NCI-H345 treated with DMSO at 0.1 percent for 48 hours (cell line): ENCODE measurements around the gene KIF21B.
A peak's percentile ranks its signal among the peaks of the same experiment; 100 is the strongest.

Source experiments
- DNase-seq: peaks from one replicate; lab custom pipeline; 2025; ENCODE audit not compliant: unreplicated experiment; lab: John Stamatoyannopoulos, UW

The KIF21B gene

DNA sequence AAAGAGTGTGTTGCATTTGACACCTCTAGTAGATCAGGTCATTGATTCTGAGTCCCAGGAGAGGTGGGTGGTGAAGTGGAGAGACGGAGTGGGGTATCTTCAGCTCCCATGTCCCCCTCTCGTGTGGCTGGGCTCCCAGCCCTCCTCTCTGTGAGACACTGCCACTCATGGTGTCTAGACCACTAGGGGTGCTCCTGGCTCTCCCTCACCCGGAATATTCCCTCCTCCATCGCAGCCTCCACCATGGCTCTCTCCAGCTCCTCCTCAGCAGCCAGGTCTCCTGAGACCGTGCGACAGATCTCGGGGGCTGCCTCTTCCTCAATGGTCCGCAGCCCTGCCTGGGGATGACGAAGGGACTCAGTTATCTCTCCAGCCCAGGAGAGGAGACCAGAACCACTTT lies 20.6 kb upstream of the KIF21B start:
- no peak for DNase-seq

DNA sequence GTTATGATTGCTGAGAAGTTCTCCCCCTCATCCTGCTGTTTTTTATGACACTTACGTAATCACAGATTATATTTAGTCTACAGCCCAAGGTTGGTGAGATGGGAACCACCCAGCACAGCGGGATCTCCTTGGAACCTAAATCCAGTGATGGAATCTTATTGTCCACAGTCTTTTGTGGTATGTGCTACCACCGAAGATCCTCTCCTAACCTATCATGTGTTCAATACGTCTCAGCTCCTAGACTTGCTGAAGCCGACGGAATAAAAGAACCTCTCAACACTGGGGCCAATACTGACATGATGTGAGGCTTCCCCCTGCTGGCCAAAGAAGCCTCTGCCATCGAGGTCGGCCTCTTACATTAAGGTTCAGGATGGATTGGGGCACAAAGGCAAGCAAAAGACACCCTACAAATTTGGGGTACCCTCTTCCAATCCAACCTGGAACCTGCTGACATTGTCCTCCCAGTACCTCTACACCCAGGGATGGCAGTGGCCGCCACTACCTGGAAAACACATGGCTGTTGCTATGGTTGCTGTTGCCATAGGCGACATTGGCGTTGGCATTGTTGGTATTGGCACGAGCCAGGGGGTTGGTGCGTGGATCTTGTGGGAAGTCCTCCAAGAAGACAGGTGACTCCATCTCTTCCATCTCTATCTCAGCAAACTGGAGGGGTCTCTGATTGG lies 19.4 kb upstream of the KIF21B start:
- peak; percentile 28 for DNase-seq

DNA sequence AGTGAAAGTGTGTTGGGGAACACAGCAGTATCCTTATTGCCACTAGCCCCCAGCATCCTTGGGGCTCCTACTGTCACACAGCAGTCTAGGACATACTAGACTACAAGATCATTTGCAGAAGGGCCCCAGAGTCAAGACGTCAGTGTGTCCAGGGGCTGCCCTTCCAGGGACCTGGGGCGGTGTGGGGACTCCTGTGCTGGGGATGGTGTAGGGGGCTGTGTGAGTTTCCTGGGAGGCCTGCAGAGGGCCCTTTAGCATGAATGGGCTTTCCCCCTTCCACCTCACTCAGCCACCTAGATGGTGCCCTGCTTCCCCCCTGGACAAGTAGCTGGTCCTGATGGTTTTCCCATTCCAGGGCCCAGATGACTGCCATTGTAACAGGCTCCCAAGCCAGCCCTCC lies 17.5 kb upstream of the KIF21B start:
- no peak for DNase-seq

DNA sequence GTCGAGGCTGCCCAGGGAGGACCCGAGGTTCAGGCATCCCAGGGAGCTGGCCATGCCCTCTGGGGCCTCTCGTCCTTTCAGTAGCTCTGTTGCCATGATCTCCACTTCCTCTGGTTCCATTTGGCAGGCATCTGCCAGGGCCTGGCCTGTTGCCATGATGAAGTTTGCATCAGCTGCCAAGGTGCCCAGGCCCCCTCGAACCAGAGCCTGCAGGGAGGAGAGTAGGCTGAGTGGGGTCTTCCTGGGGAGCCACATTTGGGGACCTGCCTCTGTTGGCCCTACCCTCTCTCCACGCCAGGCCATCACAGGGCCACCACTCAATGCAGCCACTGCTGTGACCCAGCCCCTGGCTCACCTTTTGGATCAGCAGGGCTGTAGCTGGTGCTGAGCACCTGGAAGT lies 16.4 kb upstream of the KIF21B start:
- DNase-seq: no peak

DNA sequence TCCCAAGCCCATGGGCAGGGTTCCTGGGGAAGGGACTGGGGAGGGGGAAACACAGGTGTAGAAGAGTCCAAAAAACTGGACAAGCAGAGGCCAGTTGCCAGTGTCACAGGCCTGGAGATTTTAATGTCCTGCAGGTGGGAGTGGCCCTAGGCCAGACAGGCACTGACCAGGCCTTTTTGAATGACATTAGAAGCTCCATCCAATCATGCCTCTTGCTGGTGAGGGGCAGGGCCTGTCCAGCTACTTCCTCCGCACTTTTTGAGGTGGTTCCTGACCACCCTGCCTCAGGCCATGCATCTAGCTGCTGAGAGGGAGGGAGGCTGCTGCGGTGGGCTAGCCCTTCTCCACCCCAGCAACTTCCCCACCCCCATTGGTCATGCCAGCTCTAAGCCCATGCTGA lies 15.9 kb upstream of the KIF21B start:
- no peak for DNase-seq

DNA sequence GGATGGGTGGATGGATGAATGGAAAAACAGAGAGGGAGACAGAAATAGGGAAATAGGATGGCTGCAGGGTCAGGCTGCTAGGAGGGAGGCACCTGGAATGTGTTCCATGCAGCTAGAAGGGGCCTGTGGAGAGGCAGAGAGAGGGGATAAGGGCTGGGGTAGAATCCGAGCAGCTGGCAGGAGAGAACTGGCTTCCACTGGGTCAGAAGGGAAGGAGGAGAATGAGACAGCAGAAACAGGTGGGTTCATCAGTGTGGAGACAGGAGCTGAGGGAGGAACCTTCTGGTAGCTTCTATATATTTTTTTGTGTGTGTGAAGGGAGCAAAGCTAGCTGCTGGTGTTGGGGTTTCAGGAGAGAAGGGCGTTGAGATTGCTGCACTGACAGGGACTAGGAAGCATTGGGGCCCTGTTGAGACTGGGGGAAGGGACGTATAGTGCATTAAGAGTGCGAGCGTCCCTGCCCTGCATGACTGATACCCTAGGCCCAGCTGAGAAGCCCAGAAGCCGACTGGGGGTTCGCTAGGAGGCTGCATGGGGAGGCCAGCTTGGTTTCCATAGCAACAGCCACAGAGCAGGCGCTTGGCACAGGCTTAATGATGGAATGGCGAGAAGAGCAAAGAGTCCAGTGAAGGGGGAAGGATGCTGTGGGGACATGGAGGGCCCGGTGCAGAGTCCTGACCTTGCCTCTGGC lies 14.8 kb upstream of the KIF21B start:
- no peak for DNase-seq

DNA sequence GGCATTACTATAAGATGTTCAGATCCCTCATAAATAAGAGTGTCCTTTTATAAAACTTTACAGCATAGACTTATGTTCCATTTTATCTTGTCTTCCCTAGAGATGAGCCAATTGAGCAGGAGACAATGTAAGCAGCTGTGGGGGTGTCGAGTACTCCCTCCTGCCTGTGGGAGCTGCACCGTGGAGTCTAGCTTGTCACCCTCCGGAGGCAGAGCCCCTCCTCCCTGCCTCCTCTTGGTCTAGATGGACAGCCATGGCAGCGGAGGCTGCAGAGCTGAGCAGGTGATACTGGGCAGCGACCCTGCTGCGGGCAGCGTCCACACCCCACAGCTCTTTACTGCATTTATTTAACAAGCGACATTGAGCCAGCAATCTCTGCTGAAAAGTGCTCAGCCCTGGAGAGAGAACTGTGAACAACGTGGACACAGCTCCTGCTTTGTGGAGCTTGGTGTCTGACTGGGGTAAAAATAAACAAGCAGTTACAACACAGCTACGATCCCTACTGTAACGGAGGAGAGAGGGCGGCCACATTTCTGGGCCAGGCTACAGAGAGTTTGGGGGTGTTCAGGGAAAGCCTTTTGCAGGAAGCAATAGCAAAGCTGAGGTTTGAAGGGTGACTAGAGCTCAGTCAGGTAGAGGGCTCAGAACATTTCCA lies 12.8 kb upstream of the KIF21B start:
- DNase-seq: no peak

DNA sequence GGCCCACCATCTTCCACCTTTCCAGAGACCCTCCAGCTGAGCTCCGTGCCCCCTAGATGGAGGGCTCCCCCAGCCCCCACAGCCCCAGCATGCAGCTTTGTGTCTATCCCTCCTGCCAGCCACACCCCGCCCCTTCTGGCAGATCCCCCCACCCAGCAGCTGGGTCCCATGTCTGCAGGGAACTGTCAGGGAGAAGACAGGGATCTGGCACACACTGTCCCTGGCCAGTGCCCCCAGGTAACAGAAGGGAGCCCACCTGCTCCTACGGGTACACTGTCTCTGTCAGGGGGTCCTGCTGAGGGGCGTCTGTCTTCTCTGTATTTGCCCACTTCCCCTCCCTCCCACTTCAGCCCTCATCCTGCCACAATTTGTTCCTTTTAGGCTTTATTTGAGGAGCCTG lies 11.2 kb upstream of the KIF21B start:
- no peak for DNase-seq

DNA sequence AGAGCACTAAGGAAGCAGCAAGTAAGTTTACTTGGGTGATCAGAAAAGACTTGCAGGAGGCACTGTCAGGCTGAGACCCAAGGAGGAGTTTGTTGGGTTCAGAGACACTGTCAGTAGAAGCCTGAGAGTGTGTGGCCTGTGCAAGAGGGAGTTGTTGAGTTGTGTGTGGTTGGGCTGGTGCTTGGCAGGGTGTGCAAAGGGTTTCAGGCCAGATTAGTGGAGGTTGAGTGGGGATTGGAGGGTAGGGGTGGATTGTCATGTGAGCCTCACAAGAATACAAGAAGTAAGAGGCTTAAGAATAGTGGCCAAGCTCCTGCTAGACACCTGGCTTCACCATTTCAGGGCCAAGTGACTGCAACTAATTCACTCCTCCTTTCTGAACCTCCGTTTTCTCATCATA lies 8.9 kb upstream of the KIF21B start:
- no peak for DNase-seq

DNA sequence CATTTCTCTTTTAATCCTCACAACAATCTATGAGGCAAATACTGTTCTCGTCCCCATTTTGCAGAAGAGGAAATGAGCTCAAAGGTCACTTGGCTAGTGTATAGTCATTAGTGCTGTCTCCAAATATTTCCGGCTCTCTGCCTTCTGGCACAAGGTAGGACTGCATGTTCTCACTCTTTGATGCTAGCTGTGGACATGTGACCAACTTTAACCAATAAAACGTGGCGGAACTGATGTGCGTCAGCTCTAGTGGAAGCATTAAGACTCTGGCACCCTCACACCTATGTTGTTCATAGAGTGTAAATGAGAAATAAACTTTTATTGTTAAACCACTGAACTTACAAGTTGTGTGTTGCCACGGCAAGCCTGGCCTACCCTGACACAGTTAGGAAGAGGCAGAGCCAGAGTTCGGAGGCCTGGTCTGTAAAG lies 5.0 kb upstream of the KIF21B start:
- DNase-seq: no peak

DNA sequence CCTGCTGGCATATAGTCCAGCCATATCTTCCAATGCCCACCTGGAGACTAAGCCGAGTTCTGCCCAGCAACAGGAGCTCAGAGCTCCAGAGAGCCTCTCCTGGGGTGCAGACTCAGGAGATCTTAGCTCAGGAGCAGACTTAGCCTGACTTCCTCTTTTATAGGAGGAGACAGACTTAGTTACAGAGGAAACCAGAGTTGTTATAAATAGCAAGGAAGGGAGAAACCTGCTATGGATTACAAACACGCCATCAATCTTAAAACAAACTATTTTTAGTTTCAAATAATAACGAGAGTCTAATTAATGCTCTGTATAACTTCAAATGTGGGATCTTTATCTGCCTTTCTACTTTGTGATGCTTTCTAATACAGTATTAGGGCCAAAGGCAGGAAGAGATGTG lies 3.3 kb upstream of the KIF21B start:
- DNase-seq: no peak

DNA sequence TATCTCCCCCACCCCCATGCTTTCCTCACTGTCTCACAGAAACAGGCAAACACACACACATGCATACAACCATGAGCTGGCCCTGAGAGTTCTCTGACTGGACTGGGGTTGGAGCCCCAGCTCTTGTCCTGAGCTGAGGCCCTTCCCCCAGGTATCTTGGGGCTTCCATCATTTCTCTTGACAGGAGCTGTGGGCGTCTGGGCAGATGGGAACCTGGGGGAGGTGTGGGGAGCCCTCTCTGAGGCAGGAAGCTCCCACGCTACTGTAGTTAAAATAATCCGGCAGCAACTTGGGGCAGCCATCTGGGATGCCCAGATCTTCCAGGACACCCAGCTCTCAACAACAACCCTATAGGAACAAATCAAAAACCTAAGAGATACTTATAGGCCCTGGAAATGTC lies 2.7 kb upstream of the KIF21B start:
- no peak for DNase-seq

DNA sequence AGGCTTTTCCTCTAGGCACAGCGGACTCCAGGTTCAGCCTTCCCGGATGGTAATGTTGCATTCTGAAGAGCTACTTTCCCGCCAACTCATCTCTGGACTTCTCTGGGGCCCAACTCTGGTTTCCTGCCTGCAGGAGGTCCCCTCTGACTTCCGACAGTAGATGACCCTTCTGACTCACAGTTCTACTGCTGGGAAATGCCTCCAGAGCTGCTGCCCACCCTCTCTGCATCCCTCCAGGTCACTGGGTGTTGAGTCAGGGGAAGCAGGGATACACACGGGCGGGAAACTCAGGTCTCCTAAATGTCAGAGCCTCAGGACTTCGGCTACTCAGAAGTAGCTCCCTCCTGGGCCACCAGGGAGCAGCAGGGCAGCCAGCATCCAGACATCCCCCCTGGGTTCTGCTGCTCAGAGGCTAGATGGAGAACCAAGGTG lies 2.1 kb upstream of the KIF21B start:
- no peak for DNase-seq

DNA sequence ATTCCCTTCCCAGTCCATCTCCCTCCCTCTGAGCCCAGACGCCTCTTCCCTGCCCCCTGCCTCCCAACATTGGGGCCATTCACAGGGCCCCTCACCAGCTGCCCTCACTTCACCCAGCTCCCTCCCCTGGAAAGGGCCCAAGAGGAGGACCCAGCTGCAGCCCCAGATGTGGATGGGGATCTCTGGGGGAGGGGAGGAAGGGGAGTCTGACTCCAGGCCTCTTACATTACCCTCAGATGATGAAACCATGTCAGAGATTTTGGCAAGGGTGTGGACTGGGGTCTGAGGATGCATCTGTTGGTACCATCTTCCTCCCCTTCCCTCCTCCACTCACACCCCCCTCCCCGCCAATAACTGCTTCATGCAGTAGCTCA lies 1.1 kb upstream of the KIF21B start:
- DNase-seq: no peak

DNA sequence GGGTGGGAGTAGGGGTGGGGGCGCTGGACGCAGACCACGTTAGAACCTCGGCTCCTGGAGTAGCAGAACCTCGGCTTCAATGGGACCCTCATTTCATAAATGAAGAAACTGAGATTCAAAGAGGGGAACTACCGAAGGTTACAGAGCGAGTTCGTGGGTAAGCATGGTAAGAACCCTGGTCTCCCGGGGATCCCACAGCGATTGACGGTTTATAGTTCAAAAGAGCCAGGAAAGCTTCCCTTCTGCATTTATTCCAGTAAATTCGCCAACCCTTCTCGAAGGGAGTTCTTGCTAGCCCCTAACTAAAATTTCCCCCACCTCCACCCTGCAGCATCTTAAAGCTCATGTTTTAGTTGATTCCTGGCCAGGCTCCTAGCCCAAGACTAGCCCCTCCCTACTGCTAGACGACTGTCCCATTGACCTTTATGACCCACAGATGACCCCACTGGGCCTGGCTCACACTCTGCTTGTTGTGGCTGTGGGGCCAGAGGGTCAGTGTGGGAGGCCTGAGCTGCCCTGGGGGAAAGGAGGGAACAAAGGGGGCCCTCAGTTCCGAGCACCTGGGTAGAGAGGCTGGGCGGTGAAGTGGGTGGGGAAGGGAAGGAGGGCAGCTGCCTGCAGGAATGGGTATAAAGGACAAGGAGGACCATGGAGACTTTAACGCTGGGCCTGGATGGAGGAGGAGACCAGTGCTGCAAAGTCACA lies 558 bp upstream of the KIF21B start:
- DNase-seq: no peak

DNA sequence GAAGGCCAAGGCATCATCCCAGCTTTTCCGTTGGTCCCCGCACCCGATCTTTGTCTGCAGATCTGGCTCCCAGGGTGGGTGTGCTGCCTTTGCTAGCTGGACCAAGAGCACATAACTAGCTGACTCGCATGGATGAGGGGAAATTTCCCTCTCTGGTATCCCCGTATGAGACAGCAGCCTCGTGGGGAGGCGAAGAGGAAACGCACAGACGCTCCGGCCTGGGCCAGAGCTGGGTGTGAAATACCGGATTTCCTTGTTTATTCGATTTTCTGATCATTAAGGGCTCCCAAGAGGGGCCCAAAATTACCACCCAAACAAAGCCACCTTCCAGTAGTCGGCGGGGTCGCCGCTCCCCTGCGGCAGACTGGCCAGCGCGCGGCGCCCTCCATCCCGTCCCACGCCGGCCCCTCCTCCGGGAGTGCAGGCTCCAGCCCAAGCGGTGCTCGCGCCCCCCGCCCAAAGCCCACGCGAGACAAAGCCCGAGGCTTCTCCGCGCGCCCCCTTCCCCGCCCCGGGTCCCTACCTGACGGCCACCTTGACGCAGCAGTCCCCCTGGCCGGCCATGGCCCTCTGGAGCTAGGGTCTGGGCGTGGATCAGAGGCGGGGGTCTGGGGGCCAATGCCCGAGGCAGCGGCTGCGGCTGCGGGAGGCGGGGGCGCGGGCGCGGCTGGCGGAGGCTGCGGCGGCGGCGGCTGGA lies 546 bp downstream of the KIF21B start:
- peak; percentile 13 for DNase-seq

DNA sequence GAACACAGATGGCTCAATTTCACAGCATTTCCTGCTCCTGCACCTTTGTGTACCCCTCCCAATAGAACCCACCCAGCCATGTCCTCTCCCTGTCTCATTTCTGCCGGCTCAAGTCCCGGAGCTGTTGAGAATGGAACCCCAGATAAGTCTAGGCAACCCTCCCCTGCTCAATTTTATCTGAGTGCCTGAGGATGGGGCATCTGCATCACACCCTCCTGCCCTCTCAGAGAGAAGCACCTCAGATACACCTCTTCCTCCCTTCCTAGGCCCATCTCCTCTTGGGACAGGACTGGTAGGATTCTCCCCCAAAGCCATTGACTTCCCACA lies 1.1 kb downstream of the KIF21B start:
- DNase-seq: no peak

DNA sequence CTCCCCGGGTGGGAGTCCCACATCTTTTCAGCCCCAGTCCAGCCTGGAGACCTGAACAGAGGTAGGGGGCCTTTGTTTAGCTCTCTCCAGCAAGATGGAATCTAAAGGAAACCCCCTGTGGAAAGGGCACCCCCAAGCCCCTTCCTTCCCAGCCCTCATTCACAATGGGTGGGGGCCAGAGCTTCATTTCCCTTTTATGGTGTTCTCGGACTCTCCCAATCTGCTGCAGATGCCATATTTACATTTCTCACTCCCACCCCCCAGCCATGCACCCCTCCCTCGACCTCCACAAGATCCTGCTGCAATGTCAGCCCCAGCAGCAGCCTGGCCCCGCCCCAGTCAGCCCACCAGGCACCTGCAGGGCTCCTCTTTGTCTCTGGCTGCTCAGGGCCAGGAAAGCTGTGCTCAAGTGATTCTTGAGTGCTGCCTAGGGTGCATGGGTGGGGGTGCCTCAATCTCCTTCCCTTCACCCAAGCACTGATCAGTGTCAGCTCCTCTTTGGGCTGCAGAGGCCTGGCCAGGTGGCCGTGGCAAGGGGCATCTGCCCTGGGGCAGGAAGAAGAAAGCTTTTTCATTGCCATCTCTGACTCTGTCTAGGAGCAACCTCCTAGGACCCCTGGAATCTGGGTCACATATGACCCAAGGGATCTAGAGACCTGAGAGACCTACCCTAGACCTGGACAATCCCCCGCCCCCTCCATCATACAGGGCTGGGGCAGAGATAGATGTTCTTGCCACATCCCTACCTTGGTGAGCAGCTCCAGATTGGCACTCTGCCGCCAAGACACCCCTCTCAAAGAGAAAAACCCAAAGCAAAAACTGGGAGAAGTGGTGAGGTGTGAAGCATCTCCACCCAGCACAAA lies 1.7 kb downstream of the KIF21B start:
- peak; percentile 54 for DNase-seq

DNA sequence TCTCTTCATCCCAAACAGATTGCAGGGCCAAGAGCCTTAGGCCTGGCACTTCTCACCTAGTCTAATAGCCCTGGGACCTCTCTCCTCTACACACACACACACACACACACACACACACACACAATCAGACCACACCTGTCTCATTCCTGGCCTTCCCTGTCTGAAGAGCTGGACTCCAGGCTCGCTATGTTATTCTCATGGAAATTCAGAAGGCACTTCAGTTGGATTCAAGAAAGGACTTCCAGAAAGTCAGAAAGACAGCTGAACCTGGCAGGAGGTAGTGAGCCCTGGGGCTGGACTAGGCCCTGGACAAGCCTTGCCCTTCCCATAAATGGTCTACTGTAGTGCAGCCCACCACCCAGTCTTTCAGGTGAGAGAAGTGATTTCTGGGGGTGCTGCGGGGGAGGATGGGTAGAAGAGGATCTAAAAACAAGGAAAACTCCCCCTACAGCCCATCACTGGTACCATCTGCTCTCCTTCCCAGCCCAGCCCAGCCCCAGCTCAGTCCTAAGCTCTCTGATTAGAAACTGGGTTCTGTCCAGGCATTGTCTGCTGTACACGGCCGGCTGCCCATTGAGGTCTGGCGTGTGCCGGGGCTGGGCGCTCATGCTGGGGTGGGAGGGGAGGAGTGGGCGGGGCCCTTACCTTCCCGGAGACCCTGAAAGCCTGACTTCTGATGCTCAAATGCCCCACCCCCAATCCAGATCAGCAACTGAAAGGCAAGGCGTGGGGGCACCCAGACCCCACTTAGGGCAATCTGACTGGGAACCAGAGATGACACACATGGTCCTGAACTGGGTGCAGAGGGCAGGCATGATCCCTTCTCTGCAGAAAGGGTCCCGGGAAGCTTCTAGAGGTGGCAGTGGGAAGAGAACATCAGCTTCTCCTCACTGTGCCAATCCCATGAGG lies 2.5 kb downstream of the KIF21B start:
- DNase-seq: no peak
